Keratinocyte (primary cell): ENCODE measurements around the gene OR10H5.

Source experiments
- CTCF ChIP-seq, 3 experiments: IDR thresholded peaks in 1 of 3; conservative IDR thresholded peaks in 1 of 3; optimal IDR thresholded peaks in 1 of 3; 2 replicates in 2 of 3; 3 replicates in 1 of 3; pipeline versions ENCODE3 to v1.5.1; 2011; ENCODE audit warnings: low read length in 3 of 3, mild to moderate bottlenecking in 3 of 3, moderate library complexity in 2 of 3, control low read depth in 1 of 3, inconsistent platforms in 1 of 3; ENCODE audit not compliant: insufficient read depth in 2 of 3; ENCODE audit errors: extremely low read depth in 1 of 3
- EZH2 ChIP-seq: IDR thresholded peaks from one replicate; pipeline ENCODE4 v1.6.1; 2012; ENCODE audit warnings: inconsistent platforms, mild to moderate bottlenecking, low read length, moderate library complexity

GRCh38 chr19:15790096-15790495 is 2.6 kb downstream of the OR10H5 start:
- no peak for TF ChIP-seq CTCF (optimal IDR thresholded peaks at IDR 0.05 in 1 of 3, IDR thresholded peaks at IDR 0.05 in 1 of 3, conservative IDR thresholded peaks at IDR 0.05 in 1 of 3; ENCODE audit: extremely low read depth in 1 of 3, insufficient read depth in 2 of 3, low read length in 3 of 3)
- TF ChIP-seq EZH2, result no peak
